CD4-positive, alpha-beta T cell treated with Interleukin-10 for 1 hour (primary cell): ENCODE measurements around the gene UNC93A.
"Not testable (repeated sequence)": the region's sequence is repeated elsewhere in the genome, so short reads cannot be mapped to it uniquely, and the experiment has no call there.

ENCODE experiments used
- DNase-seq: peaks from one replicate; pipeline ENCODE4 v3.0.0-alpha.2; 2020

UNC93A gene

DNA sequence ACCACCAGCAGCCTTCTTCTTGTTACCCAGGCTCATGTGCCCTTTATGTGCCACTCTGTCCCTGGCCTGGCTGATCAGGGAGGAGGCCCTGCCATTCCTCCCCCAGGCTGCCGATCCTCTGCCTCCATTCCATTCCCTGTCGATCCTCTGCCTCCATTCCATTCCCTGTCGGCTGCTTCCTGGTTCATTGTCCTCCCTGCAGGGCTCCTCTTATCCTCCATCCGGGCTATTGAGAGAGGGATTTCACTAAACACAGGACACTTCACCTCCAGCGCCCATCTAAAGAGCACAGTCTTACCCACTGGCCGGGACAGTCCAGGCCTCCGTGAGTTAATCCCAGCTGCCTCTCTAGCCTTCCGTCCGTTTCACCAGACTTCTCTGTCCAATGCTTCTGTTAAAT is 26.1 kb downstream of the UNC93A start:
- no peak for DNase-seq

- not testable (repeated sequence) for DNase-seq
Measured at GRCh38 chr6:167318354-167318753, 27.2 kb downstream of the UNC93A start.

GRCh38 chr6:167318856-167319255 is 27.7 kb downstream of the UNC93A start:
- not testable (repeated sequence) for DNase-seq

DNA sequence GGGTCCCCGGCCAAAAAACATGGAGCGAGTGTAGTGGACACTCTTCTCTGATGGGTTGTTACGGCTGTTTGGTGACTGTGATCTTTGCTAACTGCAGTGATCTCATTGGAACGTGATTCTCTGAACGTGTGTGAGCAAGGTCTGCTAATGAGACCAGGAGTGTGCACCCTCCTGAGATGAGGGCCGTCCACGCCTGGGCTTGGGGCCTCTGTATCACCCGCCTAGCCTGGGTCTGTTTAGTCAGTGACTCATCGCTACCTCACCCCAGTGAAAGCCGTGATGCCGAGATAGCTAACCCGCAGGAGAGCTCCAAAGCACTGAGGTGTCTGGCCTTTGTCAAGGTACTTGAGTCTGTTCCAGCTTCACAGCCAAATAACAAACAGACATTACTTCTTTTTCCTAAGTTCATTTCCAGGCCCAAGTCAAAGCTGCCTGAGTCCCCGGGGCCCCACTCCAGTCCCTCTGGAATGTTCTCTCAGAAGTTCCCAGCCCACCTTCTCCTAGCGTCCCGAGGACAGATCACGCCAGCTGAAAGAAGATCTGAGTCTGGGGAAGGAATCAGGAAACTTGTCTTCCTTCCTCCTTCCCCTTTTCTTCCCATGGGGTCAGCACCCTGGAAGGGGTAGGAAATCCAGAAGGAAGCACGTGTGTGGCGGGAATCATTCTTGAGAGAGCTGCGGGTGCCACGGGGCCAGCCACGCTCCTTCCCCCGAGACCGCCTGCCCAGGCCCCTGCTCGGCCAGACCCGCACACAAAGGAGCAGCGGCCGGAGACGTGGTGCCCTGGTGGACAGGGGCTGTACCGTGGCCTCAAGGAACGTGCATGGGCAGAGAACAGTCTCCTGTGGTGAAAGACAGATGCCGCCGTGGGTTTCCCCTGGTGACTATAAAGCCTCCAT is 29.0 kb downstream of the UNC93A start:
- not testable (repeated sequence) for DNase-seq

- not testable (repeated sequence) for DNase-seq
Measured at GRCh38 chr6:167320754-167321056, 29.6 kb downstream of the UNC93A start.

- DNase-seq, result not testable (repeated sequence)
Measured at GRCh38 chr6:167321185-167321584, 30.1 kb downstream of the UNC93A start.

- no peak for DNase-seq
Measured at GRCh38 chr6:167323111-167323510, 32.0 kb downstream of the UNC93A start.

DNA sequence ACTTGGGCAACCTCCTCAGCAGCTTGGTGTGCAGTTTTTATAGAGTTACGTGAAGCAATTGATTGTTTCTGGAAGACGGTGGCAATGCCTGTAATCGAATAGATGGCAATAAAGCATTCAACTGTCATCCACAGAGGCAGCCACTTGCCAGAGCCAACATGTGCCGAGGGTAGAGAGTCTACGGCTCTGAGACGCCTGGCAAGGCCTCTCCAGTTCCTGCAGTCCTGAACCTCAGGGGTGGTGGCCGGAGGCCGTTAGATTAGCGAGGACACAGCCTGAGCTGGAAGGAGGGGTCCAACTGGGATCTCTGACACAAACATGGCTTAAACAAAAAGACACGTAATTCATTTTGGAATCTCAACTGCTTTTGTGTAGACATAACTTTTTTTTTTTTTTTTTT is 33.0 kb downstream of the UNC93A start:
- no peak for DNase-seq

- no peak for DNase-seq
Measured at GRCh38 chr6:167325766-167326165, 34.7 kb downstream of the UNC93A start.

DNA sequence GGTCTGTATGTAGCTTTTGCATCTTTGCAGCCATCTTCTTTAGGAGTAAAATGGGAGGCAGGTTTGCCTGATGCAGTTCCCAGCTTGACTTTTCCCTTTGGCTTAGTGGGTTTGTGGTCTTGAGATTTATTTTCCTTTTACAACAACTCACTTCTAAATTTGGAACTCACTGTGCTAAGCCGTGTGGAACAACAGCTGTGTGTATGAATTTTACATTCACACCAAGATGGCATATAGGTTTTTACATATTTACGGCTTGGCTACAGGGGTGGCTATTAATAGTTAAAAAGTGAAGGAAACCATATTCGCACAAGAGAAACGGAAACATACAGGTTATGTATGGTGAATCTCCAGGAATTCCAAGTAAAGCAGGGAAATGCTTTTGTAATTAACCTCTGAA is 36.3 kb downstream of the UNC93A start:
- DNase-seq, result no peak

DNA sequence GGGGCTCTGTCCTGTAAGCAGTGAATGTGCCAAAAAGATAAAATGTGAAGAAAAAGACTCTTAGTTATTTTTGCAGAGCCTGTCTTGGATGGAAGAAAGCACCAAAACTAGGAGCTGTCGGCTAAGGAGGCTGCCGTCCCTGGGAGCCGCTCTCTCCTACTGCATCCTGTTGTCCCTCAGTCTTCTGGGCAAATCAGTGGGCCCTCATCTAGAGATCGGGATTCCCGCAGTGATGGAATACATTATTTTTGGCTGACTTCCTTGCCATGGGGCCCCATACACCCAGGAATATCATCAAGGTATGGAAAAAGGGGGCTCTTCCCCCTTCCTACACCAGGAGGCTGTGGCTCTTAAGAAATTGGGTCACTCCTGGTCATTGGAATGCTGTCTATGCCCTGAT is 37.0 kb downstream of the UNC93A start:
- no peak for DNase-seq

GRCh38 chr6:167329014-167329413 is 37.9 kb downstream of the UNC93A start:
- DNase-seq, result no peak

DNA sequence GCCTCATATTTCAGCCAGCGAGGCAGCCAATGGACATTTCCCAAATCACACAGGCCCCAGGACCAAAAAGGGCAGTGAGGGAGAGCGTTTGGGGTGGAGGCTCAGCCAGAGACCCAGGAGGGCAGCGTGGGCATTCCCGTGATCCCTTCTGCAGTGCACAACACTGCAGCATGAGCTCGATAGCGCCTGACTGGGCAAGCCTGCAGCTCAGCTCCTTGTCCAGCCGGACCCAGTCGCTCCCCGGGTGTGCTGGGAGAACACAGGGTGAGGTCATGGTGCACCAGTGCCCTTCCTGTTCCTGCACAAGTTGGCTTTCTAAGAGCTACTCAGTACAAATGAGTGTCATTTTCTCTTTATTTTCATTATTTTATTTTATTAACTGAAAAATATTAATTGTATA is 39.6 kb downstream of the UNC93A start:
- no peak for DNase-seq

GRCh38 chr6:167331565-167331964 is 40.5 kb downstream of the UNC93A start:
- DNase-seq, result no peak

GRCh38 chr6:167336844-167337630 is 45.9 kb downstream of the UNC93A start:
- no peak for DNase-seq

GRCh38 chr6:167337675-167338449 is 46.7 kb downstream of the UNC93A start:
- no peak for DNase-seq

GRCh38 chr6:167338541-167339117 is 47.5 kb downstream of the UNC93A start:
- no peak for DNase-seq

DNA sequence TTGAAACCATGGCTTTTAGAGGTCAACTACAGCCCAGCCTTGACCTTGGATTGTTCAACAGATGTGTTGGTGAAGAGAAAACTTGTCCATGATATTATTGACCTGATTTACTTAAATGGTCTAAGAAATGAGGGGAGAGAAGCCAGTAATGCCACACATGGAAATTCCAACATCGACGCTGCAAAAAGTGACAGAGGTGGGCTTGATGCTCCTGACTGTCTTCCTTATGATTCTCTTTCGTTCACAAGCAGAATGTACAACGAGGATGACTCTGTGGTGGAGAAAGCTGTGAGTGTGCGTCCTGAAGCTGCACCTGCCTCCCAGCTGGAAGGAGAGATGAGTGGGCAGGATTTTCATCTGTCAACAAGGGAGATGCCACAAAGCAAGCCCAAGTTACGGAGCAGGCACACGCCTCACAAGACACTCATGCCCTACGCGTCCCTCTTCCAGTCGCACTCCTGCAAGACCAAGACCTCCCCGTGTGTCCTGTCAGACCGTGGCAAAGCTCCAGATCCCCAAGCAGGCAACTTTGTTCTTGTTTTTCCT is 50.0 kb downstream of the UNC93A start:
- DNase-seq, result no peak

- DNase-seq, result no peak
Measured at GRCh38 chr6:167341665-167342655, 50.8 kb downstream of the UNC93A start.

- DNase-seq, result no peak
Measured at GRCh38 chr6:167342879-167343610, 51.9 kb downstream of the UNC93A start.

DNA sequence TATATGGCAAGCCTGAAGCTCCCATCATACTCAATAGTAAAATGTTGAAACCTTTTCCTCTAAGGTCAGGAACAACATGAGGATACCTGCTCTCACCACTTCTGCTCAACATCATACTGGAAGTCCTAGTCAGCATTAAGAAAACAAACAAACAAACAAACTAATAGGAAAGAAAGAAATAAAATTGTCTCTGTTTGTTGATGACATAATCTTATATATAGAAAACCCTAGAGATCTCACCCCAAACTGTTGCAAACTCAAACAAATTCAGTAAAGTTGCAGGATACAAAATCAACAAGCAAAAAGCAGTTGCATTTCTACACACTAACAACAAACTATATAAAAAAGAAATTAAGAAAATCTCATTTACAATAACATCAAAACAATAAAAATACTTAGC is 54.2 kb downstream of the UNC93A start:
- DNase-seq, result no peak
